Measurements from ENCODE around the gene ITGA1.
"Not testable (repeated sequence)": the region's sequence is repeated elsewhere in the genome, so short reads cannot be mapped to it uniquely, and the experiment has no call there.

The ITGA1 gene

DNA sequence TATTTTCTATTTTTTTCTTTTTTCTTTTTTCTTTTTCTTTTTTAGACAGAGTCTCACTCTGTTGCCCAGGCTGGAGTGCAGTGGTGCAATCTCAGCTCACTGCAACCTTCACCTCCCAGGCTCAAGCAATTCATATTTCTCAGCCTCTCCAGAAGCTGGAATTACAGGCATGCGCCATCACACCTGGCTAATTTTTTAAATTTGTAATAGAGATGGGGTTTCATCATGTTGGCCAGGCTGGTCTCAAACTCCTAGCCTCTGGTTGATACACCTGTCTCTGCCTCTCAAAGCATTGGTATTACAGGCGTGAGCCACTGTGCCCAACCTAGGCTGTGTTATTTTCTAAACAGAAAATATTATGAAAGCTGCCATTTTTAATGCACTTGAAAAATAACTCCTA is 78.3 kb downstream of the ITGA1 start:
- DNase-seq (ENCODE audit: low spot score), result not testable (repeated sequence)

DNA sequence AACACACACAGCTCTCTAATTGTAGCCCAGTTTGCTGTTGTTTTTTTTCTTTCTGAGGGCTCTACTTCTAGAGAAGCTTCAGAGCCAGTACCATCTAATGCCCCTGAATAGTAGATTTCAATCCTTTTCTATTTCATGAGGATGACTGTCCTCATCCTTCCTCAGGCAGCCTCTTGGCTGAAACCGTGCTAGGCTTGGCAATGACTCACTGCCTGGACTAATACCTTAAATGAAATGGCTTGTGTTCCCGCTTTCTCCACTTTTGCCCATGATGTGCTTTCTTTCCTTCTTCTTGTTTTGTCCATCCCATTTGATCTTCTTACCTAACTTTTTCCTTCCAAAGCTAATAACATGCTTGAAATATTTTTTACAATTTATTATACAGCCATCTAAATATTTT is 80.1 kb downstream of the ITGA1 start:
- no peak for DNase-seq (ENCODE audit: low spot score)

DNA sequence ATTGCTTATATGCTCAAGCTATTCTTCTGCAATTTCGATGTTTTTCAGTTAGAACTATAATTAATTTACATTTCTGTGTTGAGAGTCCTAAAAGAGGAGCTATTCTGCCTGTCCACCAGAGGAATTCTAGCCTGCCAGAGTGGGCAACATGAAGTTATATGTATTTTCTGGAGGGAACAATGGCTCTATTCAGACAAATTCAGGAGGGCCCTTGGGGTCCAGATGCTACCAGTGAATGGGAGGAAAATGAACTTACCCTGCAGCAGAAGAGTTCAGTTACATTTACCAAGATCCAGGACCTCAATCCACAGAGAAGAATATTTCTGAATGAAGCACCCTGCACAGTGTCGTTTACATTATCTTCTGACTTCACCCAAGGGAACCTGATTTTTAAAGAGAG is 80.7 kb downstream of the ITGA1 start:
- no peak for DNase-seq (ENCODE audit: low spot score)

DNA sequence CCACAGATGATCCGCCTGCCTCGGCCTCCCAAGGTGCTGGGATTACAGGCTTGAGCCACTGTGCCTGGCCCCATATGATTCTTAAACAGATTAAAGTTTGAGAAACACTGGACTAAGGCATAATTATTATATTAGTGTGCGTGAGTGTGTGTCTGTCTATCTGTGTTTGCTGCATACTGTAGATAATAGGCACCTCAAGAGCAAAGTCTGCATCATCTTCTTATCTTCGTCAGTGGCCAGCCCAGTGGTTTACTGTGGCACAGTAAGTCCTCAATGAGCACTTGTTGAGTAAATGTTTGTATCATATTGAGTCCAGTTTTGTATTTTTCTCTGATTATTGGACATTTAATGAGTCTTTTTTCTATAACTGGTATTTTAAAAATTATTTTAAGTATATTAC is 81.7 kb downstream of the ITGA1 start:
- DNase-seq (ENCODE audit: low spot score), result no peak

DNA sequence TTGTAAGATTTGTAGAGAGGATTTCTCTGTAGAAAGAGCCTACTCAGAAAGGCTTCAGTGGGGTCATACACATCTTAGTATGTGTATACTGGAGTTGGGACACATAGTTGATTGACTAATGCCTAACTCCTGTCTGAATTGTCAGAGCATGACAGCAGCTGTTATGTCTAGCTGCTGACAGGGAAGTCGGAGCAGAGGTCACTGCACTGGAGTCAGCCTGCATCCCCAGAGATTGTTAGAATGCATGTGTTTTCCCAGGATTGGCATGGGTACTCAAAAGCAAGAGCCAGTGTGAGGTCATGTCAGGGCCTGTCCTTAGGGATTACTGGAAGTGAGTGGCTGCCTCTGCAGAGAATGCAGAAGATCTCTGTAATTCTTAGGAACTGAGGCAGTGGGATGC is 82.7 kb downstream of the ITGA1 start:
- no peak for DNase-seq (ENCODE audit: low spot score)

DNA sequence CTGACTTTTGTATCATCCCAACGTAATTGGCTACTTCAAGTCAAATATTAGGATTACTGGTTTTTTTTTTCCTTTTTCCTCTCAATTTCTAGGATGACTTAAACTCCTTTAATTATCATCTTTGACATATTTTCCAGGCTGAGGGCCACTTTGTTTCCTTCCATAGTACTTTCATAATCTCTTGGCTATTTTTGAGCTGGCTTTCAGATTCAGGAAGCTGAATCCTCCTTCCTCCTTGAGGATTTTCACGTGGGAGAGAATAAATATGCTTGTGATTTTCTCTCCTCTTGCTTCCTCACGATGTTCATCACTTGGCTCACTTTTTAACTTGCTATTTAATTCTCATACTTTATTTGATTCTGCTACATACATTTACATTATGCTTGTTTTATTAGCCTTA is 88.1 kb downstream of the ITGA1 start:
- no peak for DNase-seq (ENCODE audit: low spot score)

DNA sequence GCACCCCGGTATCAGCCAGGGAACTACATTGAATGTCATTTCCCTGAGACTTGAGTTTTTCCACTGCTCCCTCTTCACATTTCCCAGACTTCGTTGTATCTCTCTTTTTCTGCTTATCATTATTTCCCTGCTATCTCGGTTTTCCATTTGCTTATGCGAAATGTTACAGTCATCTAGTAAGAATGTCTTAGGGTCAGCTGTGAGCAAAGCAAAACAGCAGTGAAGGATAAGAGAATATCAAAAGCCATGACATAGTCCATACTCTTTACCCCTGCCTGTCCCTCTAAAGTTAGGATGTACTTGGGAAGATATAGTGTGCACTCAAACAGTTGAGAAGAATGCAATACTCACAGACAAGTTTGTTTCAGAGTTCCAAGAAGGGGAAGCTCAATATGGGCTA is 88.7 kb downstream of the ITGA1 start:
- DNase-seq (ENCODE audit: low spot score), result no peak

DNA sequence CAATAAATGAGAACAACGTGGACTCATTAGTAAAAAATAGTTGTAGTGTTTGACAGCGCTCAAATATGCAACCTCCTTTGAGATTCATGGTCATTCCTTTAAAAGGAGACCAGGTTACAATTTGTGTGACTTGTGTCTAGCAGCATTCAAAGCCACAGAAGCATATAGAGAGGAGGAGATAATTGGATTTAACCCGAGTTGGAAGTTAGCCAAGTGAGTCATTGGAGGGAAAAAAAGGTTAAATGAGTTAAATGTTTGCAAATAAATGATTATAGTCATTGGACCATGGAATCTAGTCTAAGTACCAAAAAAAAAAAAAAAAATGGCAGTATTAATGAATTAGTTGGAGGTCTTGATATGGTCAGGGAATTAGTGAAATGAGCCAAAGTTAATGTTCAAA is 90.9 kb downstream of the ITGA1 start:
- DNase-seq (ENCODE audit: low spot score), result no peak

DNA sequence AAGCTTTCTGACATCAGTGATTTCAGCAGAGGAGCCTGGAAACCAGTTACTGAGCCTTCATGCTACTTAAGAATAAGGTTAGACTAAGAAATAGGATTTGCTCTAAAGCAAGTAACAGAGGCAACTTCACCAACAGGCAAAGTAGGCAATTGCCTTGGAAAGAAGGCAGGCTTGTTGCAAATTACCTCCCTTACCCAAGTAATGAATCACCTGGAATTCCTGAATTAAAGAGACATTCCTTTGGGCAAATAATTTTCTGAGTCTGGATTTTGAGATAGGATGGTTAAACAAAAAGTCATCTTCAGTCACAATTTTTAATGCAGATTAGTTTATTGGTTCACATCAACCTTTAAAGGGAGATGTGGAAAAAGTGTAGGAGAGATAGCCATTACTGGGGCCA is 92.8 kb downstream of the ITGA1 start:
- no peak for DNase-seq (ENCODE audit: low spot score)

DNA sequence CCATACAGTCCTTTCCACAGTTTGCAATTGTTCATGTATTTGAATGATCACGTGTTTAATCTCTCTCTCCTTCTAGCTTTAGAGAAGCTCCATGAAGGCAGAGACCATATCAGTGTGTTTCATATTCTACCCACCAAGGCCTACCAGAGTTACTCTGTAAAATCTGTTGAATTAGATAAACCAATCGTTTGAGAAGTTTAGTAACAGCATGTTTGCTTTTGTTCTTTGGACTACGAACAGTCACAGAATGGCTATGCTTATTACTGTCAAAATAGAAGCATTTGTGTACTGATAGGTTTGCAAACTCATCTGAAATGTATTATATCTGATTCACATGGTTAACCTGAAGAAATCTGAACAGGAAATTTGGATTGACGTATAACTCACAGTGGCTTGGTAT is 93.8 kb downstream of the ITGA1 start:
- no peak for DNase-seq (ENCODE audit: low spot score)

DNA sequence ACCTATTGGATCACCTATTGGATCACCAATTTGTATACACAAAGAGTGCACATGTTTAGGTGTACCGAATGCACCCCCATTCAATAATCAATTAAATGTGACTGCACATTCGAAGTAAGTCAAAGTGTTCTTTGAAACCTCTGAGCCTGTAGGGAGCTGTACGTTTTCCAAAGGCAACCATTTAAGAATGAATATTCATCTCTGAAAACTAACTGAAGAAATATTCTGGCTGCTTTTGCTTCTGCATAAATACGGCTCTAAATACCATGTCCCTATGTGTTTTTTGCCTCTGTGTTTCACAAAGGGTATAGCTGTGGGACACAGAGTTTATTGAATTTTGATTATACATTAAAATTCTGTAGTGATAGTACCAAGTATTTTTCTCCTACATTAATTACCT is 95.4 kb downstream of the ITGA1 start:
- no peak for DNase-seq (ENCODE audit: low spot score)

DNA sequence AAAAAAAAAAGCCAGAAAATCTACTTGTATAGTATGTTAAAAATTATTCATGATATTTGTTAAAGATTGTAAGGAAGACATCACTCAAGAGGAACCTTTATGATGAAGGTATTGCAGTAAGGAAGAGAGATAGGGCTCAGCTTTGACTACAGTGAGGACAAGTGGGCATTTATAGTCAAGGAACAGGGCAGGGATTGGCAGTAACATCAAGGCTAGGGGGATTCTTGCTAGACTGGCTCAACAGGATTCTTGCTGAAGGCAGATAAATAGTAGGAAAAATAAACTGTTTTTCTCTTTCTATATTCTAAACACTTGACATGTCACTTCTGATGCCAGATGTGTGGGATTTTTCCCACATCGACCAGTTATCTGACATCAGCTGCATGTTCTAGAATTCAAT is 96.7 kb downstream of the ITGA1 start:
- no peak for DNase-seq (ENCODE audit: low spot score)

DNA sequence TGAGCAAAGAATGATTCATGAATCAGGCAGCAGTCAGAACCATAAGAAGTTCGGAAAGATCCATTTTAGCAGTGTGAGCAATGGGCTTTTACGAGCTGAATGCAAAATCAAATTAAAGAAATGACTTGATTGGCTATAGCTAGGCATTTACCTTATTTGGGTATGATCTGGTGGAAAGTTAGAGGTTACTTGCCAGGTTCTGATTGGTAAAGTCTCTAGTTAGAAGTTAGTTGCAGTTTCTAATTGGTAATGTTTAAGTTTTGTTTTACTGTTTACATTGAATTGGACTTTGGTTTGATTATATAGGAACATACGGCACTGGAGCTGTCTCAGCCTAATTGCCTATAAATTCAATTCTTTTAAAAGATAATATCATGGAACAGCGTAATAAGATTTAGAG is 97.9 kb downstream of the ITGA1 start:
- no peak for DNase-seq (ENCODE audit: low spot score)

DNA sequence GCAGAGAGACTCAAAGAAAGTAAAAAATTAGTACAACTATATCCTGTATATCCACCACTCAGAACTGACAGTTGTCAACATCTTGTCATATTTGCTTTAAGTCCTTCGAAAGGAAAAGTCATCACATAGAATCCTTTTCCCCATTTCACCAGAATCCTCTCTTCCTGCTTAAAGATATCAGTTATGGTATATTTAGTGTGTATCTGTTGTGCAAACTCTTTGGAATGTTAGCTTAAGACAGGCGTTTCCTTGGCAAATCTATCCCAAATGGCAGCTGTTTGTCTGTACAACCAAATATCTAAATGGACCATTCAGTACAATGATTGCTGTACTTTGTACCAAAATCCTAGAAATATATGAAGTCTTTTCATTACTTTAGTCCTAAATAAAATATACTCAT is 98.5 kb downstream of the ITGA1 start:
- DNase-seq (ENCODE audit: low spot score), result no peak

DNA sequence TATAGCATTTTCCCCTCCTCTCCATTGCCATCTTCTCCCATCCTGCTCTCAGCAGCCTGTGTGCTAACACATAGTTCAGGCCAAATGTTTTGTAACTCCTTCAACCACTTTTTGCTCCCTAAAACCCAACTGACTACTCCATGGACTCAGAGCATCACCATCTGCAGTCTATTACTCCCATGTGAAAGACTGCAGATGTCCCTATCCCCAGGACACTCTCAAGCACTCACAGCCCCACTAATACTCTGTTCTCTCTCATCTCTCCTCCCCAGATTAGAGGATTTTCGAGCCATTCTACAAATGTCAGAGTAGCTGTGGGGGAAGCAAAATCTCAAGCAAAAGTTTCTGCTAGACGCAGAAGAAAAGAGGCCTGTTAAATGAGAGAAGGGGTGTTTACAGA is 99.3 kb downstream of the ITGA1 start:
- no peak for DNase-seq (ENCODE audit: low spot score)

DNA sequence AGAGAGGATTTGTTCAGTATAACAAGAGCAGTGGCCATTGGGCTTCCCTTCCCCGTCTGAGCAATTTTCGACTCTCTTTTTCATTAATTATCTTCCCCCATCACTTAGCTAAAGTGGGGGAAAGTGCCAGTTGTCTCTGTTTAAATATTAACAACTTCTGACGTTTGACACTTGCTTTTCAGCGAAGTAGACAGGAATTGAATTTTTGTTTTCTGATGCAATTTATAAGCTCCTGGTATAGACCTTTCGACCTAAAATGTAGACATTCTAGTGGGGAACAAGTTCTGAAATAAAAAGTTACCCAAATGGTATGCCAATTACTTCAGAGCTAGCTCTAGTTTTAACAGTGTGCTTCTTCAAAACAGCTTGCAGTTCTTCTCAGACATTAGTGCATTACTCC is 100.6 kb downstream of the ITGA1 start:
- no peak for DNase-seq (ENCODE audit: low spot score)

DNA sequence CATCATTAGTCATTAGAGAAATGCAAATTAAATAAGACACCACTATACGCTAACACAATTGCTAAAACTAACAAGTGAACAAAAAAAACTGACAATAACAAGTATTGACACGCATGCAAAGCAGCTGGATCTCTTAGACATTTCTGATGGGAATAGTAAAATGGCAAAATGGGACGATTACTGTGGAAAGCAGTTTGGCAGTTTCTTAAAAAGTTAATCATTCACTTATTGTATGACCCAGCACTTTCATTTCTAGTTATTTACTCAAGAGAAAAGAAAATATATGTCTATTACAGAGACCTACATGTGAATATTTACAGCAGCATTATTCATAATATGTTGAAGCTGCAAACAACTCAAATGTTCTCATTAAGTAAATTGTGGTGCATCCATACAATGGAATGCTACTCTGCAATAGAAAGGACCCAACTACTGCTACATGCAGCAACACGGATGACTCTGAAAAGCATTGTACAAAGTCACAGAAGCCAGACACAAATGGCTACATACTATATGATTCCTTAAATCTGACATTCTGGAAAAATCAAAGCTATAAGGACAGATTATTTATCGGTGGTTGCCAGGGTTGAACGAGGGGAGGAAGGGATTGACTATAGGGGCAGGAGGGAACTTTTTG is 104.6 kb downstream of the ITGA1 start:
- no peak for DNase-seq (ENCODE audit: low spot score)

DNA sequence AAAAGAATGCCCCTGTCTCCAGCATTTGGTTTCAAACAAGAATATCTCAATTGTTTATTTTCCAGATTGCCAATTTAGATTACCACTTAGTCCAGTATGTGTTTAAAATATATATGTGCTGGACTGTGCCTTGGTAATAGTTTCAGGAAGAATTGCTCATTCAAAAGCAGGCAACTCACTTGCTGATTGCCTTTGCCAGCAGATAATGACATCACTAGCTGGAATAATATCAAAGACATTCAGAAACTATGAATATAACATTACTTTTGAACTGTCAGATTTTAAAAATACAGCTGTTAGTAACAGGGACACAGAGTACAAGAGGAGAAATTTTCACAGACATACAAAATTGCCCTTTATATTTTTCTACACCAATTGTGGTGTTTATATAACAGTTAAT is 105.4 kb downstream of the ITGA1 start:
- DNase-seq (ENCODE audit: low spot score), result no peak

DNA sequence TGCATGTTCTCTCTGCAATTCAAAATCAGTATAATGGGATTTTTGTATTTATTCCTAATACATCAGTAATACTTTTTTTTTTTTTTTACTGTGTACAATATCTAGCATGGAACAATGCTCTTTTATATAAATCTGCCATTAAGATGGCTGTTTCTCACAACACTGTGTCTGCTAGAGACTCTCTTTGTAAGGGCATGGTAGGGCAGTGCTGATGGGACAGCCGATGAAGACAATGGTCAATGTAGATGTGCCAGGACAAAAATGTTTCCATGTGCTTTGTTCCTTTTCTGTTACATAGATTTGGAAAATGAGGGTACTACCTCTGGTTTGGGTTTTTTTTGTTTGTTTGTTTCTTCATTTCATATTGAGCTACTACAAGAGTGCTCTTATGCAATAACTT is 106.1 kb downstream of the ITGA1 start:
- no peak for DNase-seq (ENCODE audit: low spot score)

DNA sequence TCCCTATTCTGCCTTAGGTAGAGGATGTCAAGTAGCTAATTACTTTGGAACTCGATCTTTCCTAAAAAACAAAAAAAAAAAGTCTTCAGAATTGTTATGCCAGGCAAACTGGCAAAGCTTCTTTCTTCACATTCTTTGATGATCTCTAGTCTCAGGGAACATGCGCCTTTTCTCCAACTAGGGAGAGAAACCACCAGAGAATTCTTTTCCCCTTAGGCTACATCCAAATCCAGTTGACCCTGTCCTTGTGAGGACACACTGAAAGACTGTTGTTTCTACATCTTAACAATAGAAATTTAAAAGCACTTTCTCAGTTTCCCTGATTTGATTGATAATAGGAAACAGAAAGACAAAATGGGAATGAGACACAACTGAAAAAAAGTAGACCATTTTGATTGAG is 106.7 kb downstream of the ITGA1 start:
- DNase-seq (ENCODE audit: low spot score), result no peak

DNA sequence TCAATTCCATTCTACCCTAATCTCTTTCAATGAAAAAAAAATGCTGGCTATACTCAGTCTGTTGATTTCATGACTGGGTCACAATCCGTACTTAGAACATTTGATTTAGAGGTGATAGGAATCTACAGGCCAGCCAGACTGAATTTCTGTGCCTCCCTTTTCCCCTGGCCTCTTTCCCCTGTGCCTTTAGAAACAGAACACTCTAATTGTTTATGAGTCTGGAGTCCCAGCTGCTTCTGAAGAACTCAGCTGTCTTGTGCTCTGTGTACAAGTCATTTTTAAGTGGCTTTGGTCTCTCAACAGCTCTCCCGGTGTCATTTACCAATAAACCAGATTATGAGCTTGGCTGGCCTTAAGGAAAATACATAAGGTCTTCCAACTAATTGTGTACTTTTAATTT is 107.4 kb downstream of the ITGA1 start:
- DNase-seq (ENCODE audit: low spot score), result no peak

DNA sequence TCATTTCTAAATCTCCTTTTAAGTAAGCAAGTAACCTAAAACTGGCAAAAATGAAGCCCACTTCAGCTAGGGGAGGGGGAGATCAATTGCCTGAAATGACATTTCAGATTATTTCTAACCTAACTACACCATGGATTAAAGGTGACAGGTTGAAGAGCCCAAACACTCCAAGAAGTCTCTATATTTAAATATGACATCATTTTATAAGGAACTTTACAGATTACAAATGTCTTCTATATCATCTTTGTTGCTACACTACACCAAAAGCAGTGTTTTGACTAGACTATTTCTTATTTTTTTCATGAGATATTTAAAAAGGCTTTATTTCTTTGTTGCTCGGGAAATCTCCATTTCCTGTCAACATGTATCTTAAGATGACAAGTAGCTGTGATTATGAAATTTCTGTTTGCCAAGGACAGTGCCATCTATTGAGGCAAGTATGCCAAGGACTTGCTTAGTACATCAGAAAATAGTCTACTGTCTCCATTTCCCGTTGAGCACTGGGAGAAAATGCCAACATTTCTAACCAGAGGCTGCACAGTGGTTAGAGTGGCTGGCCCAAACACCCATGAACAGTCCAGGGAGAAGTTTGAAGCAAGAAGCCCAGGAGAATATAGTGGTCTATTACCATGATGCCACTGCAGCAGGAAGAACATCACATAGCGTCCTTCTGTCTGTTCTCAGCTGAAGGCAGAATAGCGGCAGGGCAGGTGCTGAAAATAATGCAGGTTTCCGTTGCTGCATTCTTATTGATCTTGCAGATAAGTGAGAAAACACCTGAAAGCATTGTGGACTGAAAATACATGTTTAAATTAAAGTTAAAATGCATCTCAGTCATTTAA is 108.1 kb downstream of the ITGA1 start:
- no peak for DNase-seq (ENCODE audit: low spot score)

DNA sequence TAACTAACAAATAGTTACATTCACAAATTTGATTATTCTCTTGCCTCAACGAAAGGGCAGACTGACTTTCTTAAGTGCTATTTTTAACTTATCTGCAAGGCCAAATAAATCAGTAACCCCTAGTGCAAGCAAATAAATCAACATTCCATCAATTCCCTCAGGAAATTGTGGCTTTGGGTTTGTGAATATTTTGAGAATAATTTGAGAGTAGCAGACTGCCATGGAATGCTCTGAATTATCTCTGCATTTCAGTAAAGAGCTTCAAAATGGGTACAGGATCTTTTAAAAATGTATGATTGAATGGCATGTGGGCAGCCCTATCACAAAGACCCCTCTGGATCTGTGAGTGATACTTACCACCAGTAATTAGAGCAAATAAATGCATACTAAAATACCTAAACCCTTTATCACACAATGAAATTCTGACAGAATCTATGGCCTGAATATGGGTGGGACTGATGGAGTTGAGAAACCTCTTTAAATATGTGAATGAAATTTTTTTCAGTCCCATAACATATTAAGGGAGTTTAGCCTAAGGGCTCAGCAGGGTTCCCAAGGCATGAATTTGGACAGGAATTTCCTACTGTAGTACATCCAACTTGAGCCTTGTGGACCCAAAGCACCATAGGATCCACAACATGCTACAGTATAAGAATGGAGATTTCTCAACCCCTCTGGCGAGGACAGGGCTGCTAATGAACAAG is 109.0 kb downstream of the ITGA1 start:
- DNase-seq (ENCODE audit: low spot score), result no peak

Measured in CD4-positive, alpha-beta T cell treated with Interleukin-6 at 100 ng/mL for 8 hours (primary cell).